NT2/D1 (cell line): Measurements from ENCODE around the gene CBR4.

Experiments used
- SUZ12 ChIP-seq: IDR thresholded peaks from 2 replicates; pipeline ENCODE4 v1.6.1; 2011; ENCODE audit not compliant: insufficient read length, insufficient read depth; ENCODE audit errors: extremely low read depth
- YY1 ChIP-seq: IDR thresholded peaks from 2 replicates; pipeline ENCODE4 v1.6.1; 2011; ENCODE audit not compliant: insufficient read length, insufficient read depth

DNA sequence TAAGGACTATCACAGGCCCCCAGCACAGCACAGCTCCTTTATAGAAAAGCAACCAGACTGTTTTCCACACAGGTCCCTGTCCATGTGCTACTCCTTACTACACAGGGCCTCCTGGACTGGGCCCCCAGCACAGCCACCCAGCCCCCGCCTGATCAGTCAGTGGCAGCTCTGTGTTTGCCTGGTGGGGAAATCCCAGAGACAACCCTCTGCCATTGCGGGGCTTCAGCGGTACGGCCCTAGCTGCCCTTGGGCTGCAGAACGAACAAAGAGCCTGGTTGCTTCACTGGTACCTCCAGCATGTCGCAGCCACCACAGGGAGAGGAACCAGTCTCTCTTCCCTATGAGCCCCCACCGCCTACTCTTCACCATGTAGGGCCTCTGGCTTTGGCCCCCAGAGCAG is 30.7 kb downstream of the CBR4 start:
- TF ChIP-seq YY1 (no peak), SUZ12 (no peak)
